IPS-18c (cell line): ENCODE results near the gene BPHL.
"Not testable (repeated sequence)": the region's sequence is repeated elsewhere in the genome, so short reads cannot be mapped to it uniquely, and the experiment has no call there.

ENCODE experiments used
- H3K4me3 ChIP-seq: 2 replicates; pipeline ENCODE4 v1.7.0; 2013; ENCODE audit warnings: low read depth, mild to moderate bottlenecking, low read length, moderate library complexity; ENCODE audit not compliant: insufficient read depth
- H3K9me3 ChIP-seq: one replicate; pipeline ENCODE4 v1.6.1; 2013; ENCODE audit warnings: mild to moderate bottlenecking, low read length, moderate library complexity; ENCODE audit not compliant: control insufficient read depth, insufficient read depth

BPHL gene

GRCh38 chr6:3164388-3164787, 45.9 kb downstream of the BPHL start:
- Histone ChIP-seq H3K4me3 (no peak overlapping the region), H3K9me3 (no peaks in the 10 kb centered on the region)

GRCh38 chr6:3165631-3166534, 47.4 kb downstream of the BPHL start:
- Histone ChIP-seq H3K4me3 (no peak overlapping the region; the same call in 1 of the 2 replicates), H3K9me3 (no peaks in the 10 kb centered on the region)

- not testable (repeated sequence) for H3K9me3 ChIP-seq, H3K4me3 ChIP-seq
Measured at GRCh38 chr6:3166535-3167225, 48.2 kb downstream of the BPHL start.

- not testable (repeated sequence) for H3K4me3 ChIP-seq, H3K9me3 ChIP-seq
Measured at GRCh38 chr6:3168046-3168445, 49.5 kb downstream of the BPHL start.

GRCh38 chr6:3170676-3171075, 52.2 kb downstream of the BPHL start:
- H3K9me3 ChIP-seq, H3K4me3 ChIP-seq: not testable (repeated sequence)

GRCh38 chr6:3171313-3172175, 53.0 kb downstream of the BPHL start:
- not testable (repeated sequence) for H3K4me3 ChIP-seq, H3K9me3 ChIP-seq

- H3K4me3 ChIP-seq, H3K9me3 ChIP-seq: not testable (repeated sequence)
Measured at GRCh38 chr6:3172789-3173188, 54.3 kb downstream of the BPHL start.

- H3K9me3 ChIP-seq, H3K4me3 ChIP-seq: not testable (repeated sequence)
Measured at GRCh38 chr6:3173636-3174089, 55.2 kb downstream of the BPHL start.

- Histone ChIP-seq H3K9me3 (no peaks in the 10 kb centered on the region), H3K4me3 (no peak overlapping the region)
Measured at GRCh38 chr6:3175715-3176402, 57.3 kb downstream of the BPHL start.

- Histone ChIP-seq H3K4me3 (no peak overlapping the region), H3K9me3 (no peaks in the 10 kb centered on the region)
Measured at GRCh38 chr6:3176562-3177355, 58.2 kb downstream of the BPHL start.

GRCh38 chr6:3178666-3179065, 60.2 kb downstream of the BPHL start:
- not testable (repeated sequence) for H3K9me3 ChIP-seq, H3K4me3 ChIP-seq

GRCh38 chr6:3179945-3180344, 61.4 kb downstream of the BPHL start:
- H3K9me3 ChIP-seq, H3K4me3 ChIP-seq: not testable (repeated sequence)

GRCh38 chr6:3181105-3181504, 62.6 kb downstream of the BPHL start:
- H3K9me3 ChIP-seq, result no peaks in the 10 kb centered on the region

GRCh38 chr6:3183066-3183465, 64.6 kb downstream of the BPHL start:
- Histone ChIP-seq H3K4me3 (no peak overlapping the region), H3K9me3 (no peaks in the 10 kb centered on the region)

More at GRCh38 chr6:3181105-3181504, 62.6 kb downstream of the BPHL start:
- H3K4me3 ChIP-seq, result no peak overlapping the region

- no peak overlapping the region for H3K4me3 ChIP-seq
- H3K9me3 ChIP-seq, result no peaks in the 10 kb centered on the region
Measured at GRCh38 chr6:3186974-3187382, 68.5 kb downstream of the BPHL start.

- no peaks in the 10 kb centered on the region for H3K9me3 ChIP-seq
- no peak overlapping the region for H3K4me3 ChIP-seq
Measured at GRCh38 chr6:3188262-3188661, 69.8 kb downstream of the BPHL start.
